Measurements from ENCODE around the gene APC. TPM values are rescaled to one million over a fixed set of nuclear protein-coding genes. Genes with fewer than 3 reads are reported as not detected.

The APC gene
- total RNA-seq, 1 donor from 2014 or later = 36.9 TPM

DNA sequence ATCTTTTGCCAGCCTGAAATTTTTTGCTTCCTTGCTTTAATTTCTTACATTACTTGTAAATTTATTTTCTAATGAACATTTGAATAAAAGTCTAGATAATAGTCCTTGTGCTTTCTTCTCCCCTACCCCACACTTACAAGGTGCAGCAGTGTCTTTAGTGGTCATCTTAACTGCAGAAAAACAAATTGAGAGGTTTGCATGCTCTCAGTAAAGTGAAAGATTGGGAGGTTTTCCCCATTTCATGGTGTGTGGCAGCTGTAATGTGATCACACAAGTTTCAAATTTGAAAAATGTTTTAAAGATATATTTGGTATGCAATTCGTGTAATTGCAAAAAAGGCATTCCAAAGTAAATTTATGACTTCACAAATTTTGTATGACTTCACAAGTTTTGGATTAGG, 14.7 kb downstream of the APC start:
- Mint-ChIP-seq H3K27me3 (ENCODE audit: unreplicated experiment) (no peaks in the 10 kb centered on the region), H3K4me1 (ENCODE audit: unreplicated experiment) (peaks cover 7% of the 10 kb centered on the region), H3K4me3 (ENCODE audit: unreplicated experiment) (no peak overlapping the region), H3K9me3 (ENCODE audit: unreplicated experiment) (no peaks in the 10 kb centered on the region), H3K27ac (ENCODE audit: unreplicated experiment) (no peak overlapping the region), H3K36me3 (ENCODE audit: unreplicated experiment) (no peaks in the 10 kb centered on the region)
- DNase-seq (ENCODE audit: extremely low spot score, unreplicated experiment) = no peak
- TF ChIP-seq, protein P1, sequence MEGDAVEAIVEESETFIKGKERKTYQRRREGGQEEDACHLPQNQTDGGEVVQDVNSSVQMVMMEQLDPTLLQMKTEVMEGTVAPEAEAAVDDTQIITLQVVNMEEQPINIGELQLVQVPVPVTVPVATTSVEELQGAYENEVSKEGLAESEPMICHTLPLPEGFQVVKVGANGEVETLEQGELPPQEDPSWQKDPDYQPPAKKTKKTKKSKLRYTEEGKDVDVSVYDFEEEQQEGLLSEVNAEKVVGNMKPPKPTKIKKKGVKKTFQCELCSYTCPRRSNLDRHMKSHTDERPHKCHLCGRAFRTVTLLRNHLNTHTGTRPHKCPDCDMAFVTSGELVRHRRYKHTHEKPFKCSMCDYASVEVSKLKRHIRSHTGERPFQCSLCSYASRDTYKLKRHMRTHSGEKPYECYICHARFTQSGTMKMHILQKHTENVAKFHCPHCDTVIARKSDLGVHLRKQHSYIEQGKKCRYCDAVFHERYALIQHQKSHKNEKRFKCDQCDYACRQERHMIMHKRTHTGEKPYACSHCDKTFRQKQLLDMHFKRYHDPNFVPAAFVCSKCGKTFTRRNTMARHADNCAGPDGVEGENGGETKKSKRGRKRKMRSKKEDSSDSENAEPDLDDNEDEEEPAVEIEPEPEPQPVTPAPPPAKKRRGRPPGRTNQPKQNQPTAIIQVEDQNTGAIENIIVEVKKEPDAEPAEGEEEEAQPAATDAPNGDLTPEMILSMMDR (IDR thresholded peaks at IDR 0.05) = no peak

DNA sequence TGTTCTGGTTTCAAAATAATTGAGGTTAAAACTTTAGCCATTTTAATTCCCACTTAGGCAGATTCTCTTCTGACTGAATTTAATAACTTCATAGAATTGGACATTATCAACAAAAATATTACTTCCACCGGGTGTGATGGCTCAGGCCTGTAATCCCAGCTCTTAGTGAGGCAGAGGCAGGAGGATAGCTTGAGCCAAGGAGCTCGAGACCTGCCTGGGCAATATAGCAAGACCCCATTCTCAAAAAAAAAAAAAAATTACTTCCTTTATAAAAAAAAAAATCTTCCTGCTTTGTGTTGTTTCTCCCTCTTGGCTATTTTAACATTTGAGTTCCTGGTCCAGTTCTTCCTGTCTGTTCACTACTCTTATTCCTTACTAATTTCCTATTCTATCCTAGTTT, 18.0 kb downstream of the APC start:
- Mint-ChIP-seq H3K27ac (ENCODE audit: unreplicated experiment) (no peak overlapping the region), H3K36me3 (ENCODE audit: unreplicated experiment) (peaks cover 8% of the 10 kb centered on the region), H3K27me3 (ENCODE audit: unreplicated experiment) (no peaks in the 10 kb centered on the region), H3K9me3 (ENCODE audit: unreplicated experiment) (no peaks in the 10 kb centered on the region), H3K4me3 (ENCODE audit: unreplicated experiment) (no peak overlapping the region), H3K4me1 (ENCODE audit: unreplicated experiment) (peaks cover 4% of the 10 kb centered on the region)
- TF ChIP-seq, protein P1 (IDR thresholded peaks at IDR 0.05) = no peak
- DNase-seq (ENCODE audit: extremely low spot score, unreplicated experiment) = no peak

DNA sequence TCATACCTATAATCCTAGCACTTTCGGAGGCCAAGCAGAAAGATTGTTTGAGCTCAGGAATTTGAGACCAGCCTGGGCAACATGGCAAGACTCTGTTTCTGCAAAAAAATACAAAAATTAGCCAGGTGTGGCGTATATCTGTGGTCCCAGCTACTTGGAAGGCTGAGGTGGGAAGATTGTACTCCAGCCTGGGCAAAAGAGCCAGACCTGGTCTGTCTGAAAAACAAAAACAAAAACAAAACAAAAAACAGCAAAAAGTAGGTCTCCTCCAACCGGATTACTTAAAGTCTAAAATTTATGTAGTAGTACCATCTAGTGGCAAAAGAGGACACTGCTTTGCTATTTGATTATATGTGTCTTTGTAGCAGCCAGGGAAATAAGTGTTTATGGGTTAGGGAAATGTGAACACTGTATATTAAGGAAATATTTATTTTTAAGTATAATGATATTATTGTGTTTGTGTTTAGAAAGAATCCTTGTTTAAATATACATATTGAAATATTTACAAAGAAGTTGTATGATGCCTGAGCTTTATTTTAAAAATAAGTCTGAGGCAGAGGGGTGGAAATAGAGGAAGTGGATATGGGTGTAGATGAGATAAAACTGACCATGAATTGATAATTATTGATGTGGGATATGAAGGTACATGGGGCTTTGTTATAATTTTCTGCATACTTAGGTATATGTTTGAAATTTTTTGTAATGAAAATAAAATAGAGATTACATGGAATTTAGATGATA, 20.0 kb downstream of the APC start:
- Mint-ChIP-seq H3K27ac (ENCODE audit: unreplicated experiment) (no peak overlapping the region), H3K27me3 (ENCODE audit: unreplicated experiment) (no peaks in the 10 kb centered on the region), H3K9me3 (ENCODE audit: unreplicated experiment) (no peaks in the 10 kb centered on the region), H3K36me3 (ENCODE audit: unreplicated experiment) (peaks cover 8% of the 10 kb centered on the region), H3K4me1 (ENCODE audit: unreplicated experiment) (peaks cover 21% of the 10 kb centered on the region), H3K4me3 (ENCODE audit: unreplicated experiment) (no peak overlapping the region)
- TF ChIP-seq, protein P1 (IDR thresholded peaks at IDR 0.05) = peak; percentile 78
- DNase-seq (ENCODE audit: extremely low spot score, unreplicated experiment) = no peak

DNA sequence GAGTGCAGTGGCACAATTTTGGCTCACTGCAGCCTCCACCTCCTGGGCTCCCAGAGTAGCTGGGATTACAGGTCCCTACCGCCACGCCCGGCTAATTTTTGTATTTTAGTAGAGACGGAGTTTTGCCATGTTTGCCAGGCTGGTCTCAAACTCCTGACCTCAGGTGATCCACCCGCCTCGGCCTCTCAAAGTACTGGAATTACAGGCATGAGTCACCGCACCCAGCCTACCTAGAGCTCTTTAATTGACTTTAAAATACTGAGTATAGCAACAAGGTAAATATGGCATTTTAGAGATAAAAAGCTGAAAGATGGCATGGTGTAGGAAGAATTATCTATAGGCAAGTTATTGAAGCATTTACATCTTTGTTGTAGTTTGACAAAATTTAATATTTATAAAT, 21.0 kb downstream of the APC start:
- Mint-ChIP-seq H3K27me3 (ENCODE audit: unreplicated experiment) (no peaks in the 10 kb centered on the region), H3K4me3 (ENCODE audit: unreplicated experiment) (no peak overlapping the region), H3K27ac (ENCODE audit: unreplicated experiment) (no peak overlapping the region), H3K4me1 (ENCODE audit: unreplicated experiment) (peaks cover 20% of the 10 kb centered on the region), H3K9me3 (ENCODE audit: unreplicated experiment) (no peaks in the 10 kb centered on the region), H3K36me3 (ENCODE audit: unreplicated experiment) (peaks cover 8% of the 10 kb centered on the region)
- TF ChIP-seq, protein P1 (IDR thresholded peaks at IDR 0.05) = no peak
- no peak for DNase-seq (ENCODE audit: extremely low spot score, unreplicated experiment)

DNA sequence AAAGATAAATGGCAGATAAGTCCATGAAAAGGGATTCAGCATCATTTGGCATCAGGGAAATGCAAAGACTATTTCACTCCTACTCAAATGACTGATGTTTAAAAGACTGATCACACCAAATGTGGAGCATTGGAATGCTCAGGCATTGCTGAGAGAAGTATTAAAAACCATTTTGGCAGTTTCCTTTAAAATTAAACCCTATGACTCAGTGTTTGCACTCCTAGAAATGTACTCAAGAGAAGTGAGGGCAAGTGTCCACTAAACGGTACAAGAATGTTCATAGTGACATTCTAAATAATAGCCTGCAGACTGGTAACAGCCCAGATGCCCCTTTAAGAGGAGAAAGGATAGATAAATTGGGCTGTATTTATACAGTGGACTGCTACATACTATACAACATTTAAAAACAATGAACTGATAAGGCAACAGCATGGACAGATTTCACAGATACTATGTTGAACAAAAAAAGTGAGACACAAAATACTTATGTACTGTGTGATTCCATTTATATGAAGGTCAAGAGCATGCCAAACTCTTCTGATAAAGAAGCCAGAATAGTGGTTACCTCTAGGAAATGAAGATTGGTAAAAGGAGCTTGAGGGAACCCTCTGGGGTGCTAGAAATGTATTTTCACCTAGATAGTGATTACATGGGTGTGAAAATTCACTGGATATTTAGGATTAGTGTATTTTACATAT, 24.6 kb downstream of the APC start:
- no peak for DNase-seq (ENCODE audit: extremely low spot score, unreplicated experiment)
- Mint-ChIP-seq H3K27me3 (ENCODE audit: unreplicated experiment) (no peaks in the 10 kb centered on the region), H3K4me1 (ENCODE audit: unreplicated experiment) (peaks cover 20% of the 10 kb centered on the region), H3K36me3 (ENCODE audit: unreplicated experiment) (peaks cover 11% of the 10 kb centered on the region), H3K4me3 (ENCODE audit: unreplicated experiment) (no peak overlapping the region), H3K9me3 (ENCODE audit: unreplicated experiment) (no peaks in the 10 kb centered on the region), H3K27ac (ENCODE audit: unreplicated experiment) (peak overlapping the region; percentile 3)
- TF ChIP-seq, protein P1 (IDR thresholded peaks at IDR 0.05) = no peak
